ENCODE data around the gene STK32B.

DNA sequence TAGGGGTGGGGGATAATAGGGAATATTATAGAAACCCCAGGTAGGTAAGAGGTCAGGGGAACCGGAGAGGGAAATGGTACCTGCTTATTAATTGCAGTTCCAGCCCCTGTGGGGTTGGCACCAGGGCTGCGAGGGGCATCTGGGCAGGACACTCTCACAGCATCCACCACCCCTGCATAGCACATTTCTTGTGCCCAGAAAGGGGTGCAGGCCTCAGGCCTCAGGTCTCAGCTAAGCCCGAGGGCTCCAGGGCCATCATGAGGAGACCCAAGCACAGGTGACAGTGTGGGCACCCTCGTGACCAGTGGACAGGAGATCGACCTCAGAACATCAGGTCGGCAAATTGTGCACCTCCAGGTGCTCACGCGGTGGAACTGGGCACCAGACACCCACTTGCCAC, 492.4 kb downstream of the STK32B start:
- no peak for TF ChIP-seq CTCF (IDR thresholded peaks at IDR 0.05)
- TF ChIP-seq POLR2A (IDR thresholded peaks at IDR 0.05) = no peak

Data from heart left ventricle (tissue), 13 donors.